ENCODE results near the gene S100G.

The S100G gene

GRCh38 chrX:16640823-16641222 is 9.1 kb upstream of the S100G start:
- Histone ChIP-seq H3K9me3 (ENCODE audit: control insufficient read depth, low read length) (no peaks in the 10 kb centered on the region), H3K4me3 (ENCODE audit: insufficient read depth, low read depth, low read length, poor library complexity, severe bottlenecking) (no peak overlapping the region), H3K27ac (ENCODE audit: insufficient read depth, low read length, poor library complexity, severe bottlenecking) (no peak overlapping the region), H3K4me1 (ENCODE audit: control insufficient read depth, insufficient read depth, low read length, poor library complexity, severe bottlenecking) (no peaks in the 10 kb centered on the region), H3K36me3 (ENCODE audit: control insufficient read depth, insufficient read depth, low read length) (no peaks in the 10 kb centered on the region), H3K27me3 (replicated peaks; ENCODE audit: control insufficient read depth, insufficient read depth, low read length, poor library complexity, severe bottlenecking) (no peaks in the 10 kb centered on the region)
- no peak for DNase-seq

- H3K4me3 ChIP-seq (ENCODE audit: insufficient read depth, low read depth, low read length, poor library complexity, severe bottlenecking) = no peak overlapping the region
- no peaks in the 10 kb centered on the region for H3K9me3 ChIP-seq (ENCODE audit: control insufficient read depth, low read length)
- no peaks in the 10 kb centered on the region for H3K27me3 ChIP-seq (replicated peaks; ENCODE audit: control insufficient read depth, insufficient read depth, low read length, poor library complexity, severe bottlenecking)
- no peaks in the 10 kb centered on the region for H3K36me3 ChIP-seq (ENCODE audit: control insufficient read depth, insufficient read depth, low read length)
- no peaks in the 10 kb centered on the region for H3K4me1 ChIP-seq (ENCODE audit: control insufficient read depth, insufficient read depth, low read length, poor library complexity, severe bottlenecking)
- no peak overlapping the region for H3K27ac ChIP-seq (ENCODE audit: insufficient read depth, low read length, poor library complexity, severe bottlenecking)
- no peak for DNase-seq
Observed at GRCh38 chrX:16643176-16643575, 6.8 kb upstream of the S100G start.

GRCh38 chrX:16646366-16647138 is 3.4 kb upstream of the S100G start:
- no peak overlapping the region for H3K4me3 ChIP-seq (ENCODE audit: insufficient read depth, low read depth, low read length, poor library complexity, severe bottlenecking)
- DNase-seq = no peak
- no peaks in the 10 kb centered on the region for H3K9me3 ChIP-seq (ENCODE audit: control insufficient read depth, low read length)
- H3K4me1 ChIP-seq (ENCODE audit: control insufficient read depth, insufficient read depth, low read length, poor library complexity, severe bottlenecking) = no peaks in the 10 kb centered on the region
- no peak overlapping the region for H3K27ac ChIP-seq (ENCODE audit: insufficient read depth, low read length, poor library complexity, severe bottlenecking)
- no peaks in the 10 kb centered on the region for H3K36me3 ChIP-seq (ENCODE audit: control insufficient read depth, insufficient read depth, low read length)
- no peaks in the 10 kb centered on the region for H3K27me3 ChIP-seq (replicated peaks; ENCODE audit: control insufficient read depth, insufficient read depth, low read length, poor library complexity, severe bottlenecking)

- Histone ChIP-seq H3K9me3 (ENCODE audit: control insufficient read depth, low read length) (no peaks in the 10 kb centered on the region), H3K36me3 (ENCODE audit: control insufficient read depth, insufficient read depth, low read length) (no peaks in the 10 kb centered on the region), H3K27ac (ENCODE audit: insufficient read depth, low read length, poor library complexity, severe bottlenecking) (no peak overlapping the region), H3K27me3 (replicated peaks; ENCODE audit: control insufficient read depth, insufficient read depth, low read length, poor library complexity, severe bottlenecking) (no peaks in the 10 kb centered on the region), H3K4me1 (ENCODE audit: control insufficient read depth, insufficient read depth, low read length, poor library complexity, severe bottlenecking) (no peaks in the 10 kb centered on the region), H3K4me3 (ENCODE audit: insufficient read depth, low read depth, low read length, poor library complexity, severe bottlenecking) (no peak overlapping the region)
- no peak for DNase-seq
Observed at GRCh38 chrX:16651391-16652024, 1.6 kb downstream of the S100G start.

- no peaks in the 10 kb centered on the region for H3K36me3 ChIP-seq (ENCODE audit: control insufficient read depth, insufficient read depth, low read length)
- no peak overlapping the region for H3K4me3 ChIP-seq (ENCODE audit: insufficient read depth, low read depth, low read length, poor library complexity, severe bottlenecking)
- no peaks in the 10 kb centered on the region for H3K27me3 ChIP-seq (replicated peaks; ENCODE audit: control insufficient read depth, insufficient read depth, low read length, poor library complexity, severe bottlenecking)
- no peak for DNase-seq
- no peak overlapping the region for H3K27ac ChIP-seq (ENCODE audit: insufficient read depth, low read length, poor library complexity, severe bottlenecking)
- no peaks in the 10 kb centered on the region for H3K9me3 ChIP-seq (ENCODE audit: control insufficient read depth, low read length)
- no peaks in the 10 kb centered on the region for H3K4me1 ChIP-seq (ENCODE audit: control insufficient read depth, insufficient read depth, low read length, poor library complexity, severe bottlenecking)
Observed at GRCh38 chrX:16653424-16653823, 3.5 kb downstream of the S100G start.

- Histone ChIP-seq H3K27ac (ENCODE audit: insufficient read depth, low read length, poor library complexity, severe bottlenecking) (no peak overlapping the region), H3K9me3 (ENCODE audit: control insufficient read depth, low read length) (no peaks in the 10 kb centered on the region), H3K36me3 (ENCODE audit: control insufficient read depth, insufficient read depth, low read length) (no peaks in the 10 kb centered on the region), H3K27me3 (replicated peaks; ENCODE audit: control insufficient read depth, insufficient read depth, low read length, poor library complexity, severe bottlenecking) (no peaks in the 10 kb centered on the region), H3K4me1 (ENCODE audit: control insufficient read depth, insufficient read depth, low read length, poor library complexity, severe bottlenecking) (no peaks in the 10 kb centered on the region), H3K4me3 (ENCODE audit: insufficient read depth, low read depth, low read length, poor library complexity, severe bottlenecking) (no peak overlapping the region)
- DNase-seq = no peak
Observed at GRCh38 chrX:16654093-16654492, 4.1 kb downstream of the S100G start.

GRCh38 chrX:16658284-16658683 is 8.3 kb downstream of the S100G start:
- Histone ChIP-seq H3K9me3 (ENCODE audit: control insufficient read depth, low read length) (no peaks in the 10 kb centered on the region), H3K4me1 (ENCODE audit: control insufficient read depth, insufficient read depth, low read length, poor library complexity, severe bottlenecking) (no peaks in the 10 kb centered on the region), H3K27ac (ENCODE audit: insufficient read depth, low read length, poor library complexity, severe bottlenecking) (no peak overlapping the region), H3K4me3 (ENCODE audit: insufficient read depth, low read depth, low read length, poor library complexity, severe bottlenecking) (no peak overlapping the region), H3K27me3 (replicated peaks; ENCODE audit: control insufficient read depth, insufficient read depth, low read length, poor library complexity, severe bottlenecking) (no peaks in the 10 kb centered on the region), H3K36me3 (ENCODE audit: control insufficient read depth, insufficient read depth, low read length) (no peaks in the 10 kb centered on the region)
- DNase-seq = no peak

- H3K27me3 ChIP-seq (replicated peaks; ENCODE audit: control insufficient read depth, insufficient read depth, low read length, poor library complexity, severe bottlenecking) = no peaks in the 10 kb centered on the region
- no peaks in the 10 kb centered on the region for H3K36me3 ChIP-seq (ENCODE audit: control insufficient read depth, insufficient read depth, low read length)
- H3K27ac ChIP-seq (ENCODE audit: insufficient read depth, low read length, poor library complexity, severe bottlenecking) = no peak overlapping the region
- no peaks in the 10 kb centered on the region for H3K9me3 ChIP-seq (ENCODE audit: control insufficient read depth, low read length)
- no peak for DNase-seq
- no peaks in the 10 kb centered on the region for H3K4me1 ChIP-seq (ENCODE audit: control insufficient read depth, insufficient read depth, low read length, poor library complexity, severe bottlenecking)
- H3K4me3 ChIP-seq (ENCODE audit: insufficient read depth, low read depth, low read length, poor library complexity, severe bottlenecking) = no peak overlapping the region
Observed at GRCh38 chrX:16659321-16659720, 9.4 kb downstream of the S100G start.

- Histone ChIP-seq H3K4me1 (ENCODE audit: control insufficient read depth, insufficient read depth, low read length, poor library complexity, severe bottlenecking) (no peaks in the 10 kb centered on the region), H3K36me3 (ENCODE audit: control insufficient read depth, insufficient read depth, low read length) (no peaks in the 10 kb centered on the region), H3K27ac (ENCODE audit: insufficient read depth, low read length, poor library complexity, severe bottlenecking) (no peak overlapping the region), H3K4me3 (ENCODE audit: insufficient read depth, low read depth, low read length, poor library complexity, severe bottlenecking) (no peak overlapping the region), H3K9me3 (ENCODE audit: control insufficient read depth, low read length) (no peaks in the 10 kb centered on the region), H3K27me3 (replicated peaks; ENCODE audit: control insufficient read depth, insufficient read depth, low read length, poor library complexity, severe bottlenecking) (no peaks in the 10 kb centered on the region)
- DNase-seq = no peak
Observed at GRCh38 chrX:16661495-16661894, 11.5 kb downstream of the S100G start.

- no peak for DNase-seq
- Histone ChIP-seq H3K9me3 (ENCODE audit: control insufficient read depth, low read length) (no peaks in the 10 kb centered on the region), H3K4me3 (ENCODE audit: insufficient read depth, low read depth, low read length, poor library complexity, severe bottlenecking) (no peak overlapping the region)
Observed at GRCh38 chrX:16662402-16662801, 12.4 kb downstream of the S100G start.

More at GRCh38 chrX:16662402-16662801, 12.4 kb downstream of the S100G start:
- Histone ChIP-seq H3K27me3 (replicated peaks; ENCODE audit: control insufficient read depth, insufficient read depth, low read length, poor library complexity, severe bottlenecking) (no peaks in the 10 kb centered on the region), H3K4me1 (ENCODE audit: control insufficient read depth, insufficient read depth, low read length, poor library complexity, severe bottlenecking) (no peaks in the 10 kb centered on the region), H3K36me3 (ENCODE audit: control insufficient read depth, insufficient read depth, low read length) (no peaks in the 10 kb centered on the region), H3K27ac (ENCODE audit: insufficient read depth, low read length, poor library complexity, severe bottlenecking) (no peak overlapping the region)

All from effector memory CD4-positive, alpha-beta T cell (primary cell).